ENCODE results near the gene PALLD. TPM values are rescaled to one million over a fixed set of nuclear protein-coding genes. Genes with fewer than 3 reads are reported as not detected.

The PALLD gene
- total RNA-seq, 1 donor from 2014 or later, result 8.6 TPM

DNA sequence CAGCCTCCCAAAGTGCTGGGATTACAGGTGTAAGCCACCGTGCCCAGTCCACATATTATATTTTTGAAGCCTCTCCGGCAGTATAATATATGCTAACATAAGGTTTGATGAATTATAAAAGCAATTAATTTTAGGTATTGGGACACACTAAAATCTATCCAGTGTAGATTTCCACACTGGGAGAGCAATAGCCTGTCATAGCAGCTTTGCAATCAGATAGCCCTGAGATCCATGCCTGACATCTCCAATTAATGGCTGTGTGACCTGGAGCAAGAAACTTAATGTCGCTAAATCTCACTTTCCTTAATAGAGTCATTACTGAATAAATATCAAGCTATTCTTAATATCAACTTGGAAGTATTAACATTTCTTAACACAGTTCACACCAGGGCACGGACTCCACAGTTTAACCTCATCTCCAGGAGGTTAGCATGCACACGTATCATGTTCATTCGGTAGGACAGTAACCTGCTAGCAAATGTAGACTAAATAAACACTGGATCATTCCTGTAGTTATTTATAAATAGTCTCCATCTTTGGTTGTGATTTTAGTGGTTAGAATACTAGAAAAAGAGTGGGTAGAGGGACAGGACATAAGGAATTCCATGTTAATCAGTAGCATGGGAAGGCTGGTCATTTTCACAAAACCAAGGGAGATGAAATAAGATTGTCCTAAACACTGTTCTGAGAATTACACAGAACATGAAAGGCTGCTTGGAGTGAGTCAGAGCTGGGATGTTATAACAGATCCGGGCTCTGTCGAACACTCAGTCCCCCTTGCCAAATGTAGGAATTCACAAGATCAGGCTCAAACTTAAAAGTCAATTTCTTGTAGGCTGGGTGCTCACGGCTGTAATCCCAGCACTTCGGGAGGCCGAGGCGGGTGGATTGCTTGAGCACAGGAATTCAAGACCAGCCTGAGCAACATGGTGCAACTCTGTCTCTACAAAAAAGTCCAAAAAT lies 254.7 kb downstream of the PALLD start:
- intact Hi-C loops (cut with micrococcal nuclease), result no loop called here

DNA sequence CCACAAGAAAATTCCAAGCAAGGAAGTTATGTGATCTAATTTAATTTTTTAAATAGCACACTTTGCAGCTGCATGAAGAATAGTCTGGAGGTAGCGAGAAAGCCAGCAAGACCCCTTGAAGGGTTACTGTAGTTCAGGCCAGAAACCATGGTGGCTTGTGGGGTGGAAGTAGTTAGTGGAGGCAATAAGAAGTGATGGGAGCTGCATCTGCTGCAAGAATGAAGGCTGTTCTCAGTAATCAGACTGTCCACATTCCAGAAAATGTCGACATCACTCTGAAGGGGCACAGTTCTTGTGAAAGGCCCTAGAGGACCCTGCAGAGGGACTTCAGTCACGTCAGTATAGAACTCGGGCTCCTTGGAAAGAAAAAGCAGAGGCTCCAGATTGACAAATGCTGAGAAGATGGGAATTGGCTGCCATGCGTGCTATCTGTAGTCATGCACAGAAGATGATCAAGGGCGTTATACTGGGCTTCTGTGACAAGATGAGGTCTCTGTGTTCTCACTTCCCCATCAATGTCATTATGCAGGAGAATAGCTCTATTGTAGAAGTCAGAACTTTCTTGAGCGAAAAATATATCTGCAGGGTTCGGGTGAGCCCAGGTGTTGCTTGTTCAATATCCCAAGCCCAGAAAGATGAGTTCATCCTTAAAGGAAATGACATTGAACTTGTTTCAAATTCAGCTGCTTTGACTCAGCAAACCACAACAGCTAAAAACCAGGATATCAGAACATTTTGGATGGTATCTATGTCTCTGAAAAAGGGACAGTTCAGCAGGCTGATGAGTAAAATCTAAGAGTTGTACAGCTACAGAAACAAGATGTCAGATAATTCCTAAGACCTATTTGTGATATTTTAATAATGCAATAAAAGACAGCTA lies 259.0 kb downstream of the PALLD start:
- intact Hi-C loops (cut with micrococcal nuclease), result no loop called here

DNA sequence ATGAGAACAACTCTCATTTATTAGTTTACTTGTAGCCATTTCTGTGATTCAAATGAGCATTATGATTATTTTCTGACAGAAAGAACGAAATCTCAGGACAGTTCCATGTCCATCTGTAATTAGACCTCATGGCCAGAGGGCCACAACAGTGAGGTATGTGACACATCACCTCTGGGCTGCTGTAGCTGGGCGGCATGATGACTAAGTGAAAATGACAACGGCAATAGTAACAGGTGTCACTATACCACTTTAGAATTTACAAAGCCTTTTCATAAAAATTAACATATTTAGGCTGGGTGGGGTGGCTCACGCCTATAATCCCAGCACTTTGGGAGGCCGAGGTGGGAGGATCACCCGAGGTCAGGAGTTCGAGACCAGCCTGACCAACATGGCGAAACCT lies 260.6 kb downstream of the PALLD start:
- intact Hi-C loops (cut with micrococcal nuclease), result no loop called here

DNA sequence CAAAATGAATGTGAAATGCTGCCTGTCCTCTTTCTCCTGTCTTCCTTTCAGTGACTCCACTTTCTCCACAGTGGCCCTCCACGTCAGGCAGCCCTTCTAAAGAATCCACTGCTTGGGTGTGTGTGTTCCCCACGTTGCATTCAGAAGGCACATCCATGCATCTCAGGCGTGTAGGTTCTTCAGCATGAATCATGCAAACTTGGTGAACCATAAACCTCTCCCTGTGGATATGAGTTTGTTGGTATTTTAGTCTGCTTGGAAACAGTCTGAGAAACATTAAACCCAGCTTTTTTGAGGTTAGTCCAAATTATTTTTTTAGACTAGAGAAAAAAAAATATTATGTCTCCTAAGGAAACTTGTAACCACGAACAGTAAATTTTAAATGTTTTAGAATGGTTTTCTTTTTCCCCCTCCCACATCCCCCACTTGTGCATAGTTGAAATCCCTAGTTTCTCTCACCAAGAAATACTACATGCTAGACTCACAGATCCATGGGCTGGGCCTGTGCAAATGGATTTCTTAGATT lies 261.6 kb downstream of the PALLD start:
- intact Hi-C loops (cut with micrococcal nuclease), result no loop called here

DNA sequence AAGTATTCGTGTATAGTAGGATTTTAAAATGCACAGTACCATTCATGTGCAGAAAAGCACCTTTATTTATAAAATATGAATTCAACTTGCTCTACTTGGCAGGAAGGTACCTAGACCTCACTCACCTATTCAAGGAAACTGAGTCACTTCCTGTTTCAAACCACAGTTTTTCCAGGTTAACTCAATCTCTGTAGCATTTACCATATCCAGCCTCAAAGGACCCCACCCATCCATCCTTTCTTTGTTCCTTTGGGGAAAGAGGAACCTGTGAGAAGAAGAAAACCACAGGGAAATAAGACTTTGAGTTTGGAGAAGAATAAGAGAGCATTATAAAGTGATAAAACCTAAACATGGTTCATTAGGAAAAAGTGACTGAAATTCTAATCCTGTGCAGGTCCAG lies 262.5 kb downstream of the PALLD start:
- intact Hi-C loops (cut with micrococcal nuclease), result no loop called here

DNA sequence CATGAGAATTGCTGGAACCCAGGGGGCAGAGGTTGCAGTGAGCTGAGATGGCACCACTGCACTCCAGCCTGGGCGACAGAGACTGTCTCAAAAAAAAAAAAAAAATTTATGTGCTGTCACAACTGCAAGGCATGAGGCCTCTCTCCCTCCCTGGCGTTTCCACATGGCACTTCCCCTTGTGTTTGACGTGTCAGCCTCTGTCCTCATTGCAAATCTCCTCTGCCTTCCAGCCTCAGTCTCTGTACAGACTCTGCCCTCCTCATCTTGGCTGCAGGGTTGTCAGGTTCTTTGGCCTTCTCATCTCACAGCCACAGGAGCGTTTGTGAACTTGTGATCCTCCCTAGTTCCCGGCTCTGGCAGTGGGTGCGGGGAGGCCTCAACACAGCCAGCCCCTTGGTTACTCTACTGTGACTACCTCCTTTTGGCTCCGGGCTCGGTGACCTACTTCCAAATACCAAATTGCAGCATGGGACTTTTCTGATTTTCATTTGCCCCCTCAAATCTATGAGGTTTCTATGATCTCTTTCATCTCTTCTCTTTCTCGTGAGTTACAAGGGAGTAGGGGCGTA lies 263.2 kb downstream of the PALLD start:
- intact Hi-C loops (cut with micrococcal nuclease), result no loop called here

DNA sequence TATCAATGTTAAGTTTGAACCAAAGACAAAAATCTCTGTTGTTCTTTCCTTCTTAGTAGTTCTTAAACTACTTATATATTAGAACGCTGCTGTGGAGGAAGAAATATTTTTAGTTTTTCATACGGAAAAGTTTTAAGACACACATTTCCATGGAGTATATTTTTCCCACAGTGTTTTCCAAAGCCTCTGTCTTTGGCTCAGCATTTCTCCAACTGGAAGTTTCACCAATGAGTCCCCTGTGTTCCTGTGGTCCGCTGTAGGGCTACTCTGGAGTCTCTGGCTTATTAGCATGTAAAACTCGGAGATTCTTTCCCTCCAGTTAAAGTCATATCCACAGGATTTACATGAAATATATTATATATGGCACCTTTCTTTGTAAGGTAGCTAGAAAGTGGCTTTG lies 264.2 kb downstream of the PALLD start:
- intact Hi-C loops (cut with micrococcal nuclease), result no loop called here

DNA sequence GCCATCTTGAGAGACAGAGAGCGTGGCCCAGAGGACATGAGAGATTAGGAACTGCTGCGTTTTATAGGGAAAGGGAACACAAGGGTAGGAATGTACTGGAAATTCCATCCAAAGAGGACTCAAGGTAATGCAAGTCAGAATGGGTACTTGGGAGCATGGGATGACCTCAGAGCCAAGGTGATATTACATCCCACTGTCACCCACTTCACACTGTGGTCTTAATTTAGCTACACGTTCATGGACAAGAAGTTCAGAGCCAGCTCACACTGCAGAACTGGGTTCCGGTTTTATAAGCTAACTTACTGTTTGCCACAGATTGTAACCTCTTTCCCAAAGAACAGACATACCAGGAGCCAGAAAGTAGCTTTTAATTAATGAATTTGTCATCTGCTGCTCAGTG lies 268.5 kb downstream of the PALLD start:
- intact Hi-C loops (cut with micrococcal nuclease), result no loop called here

DNA sequence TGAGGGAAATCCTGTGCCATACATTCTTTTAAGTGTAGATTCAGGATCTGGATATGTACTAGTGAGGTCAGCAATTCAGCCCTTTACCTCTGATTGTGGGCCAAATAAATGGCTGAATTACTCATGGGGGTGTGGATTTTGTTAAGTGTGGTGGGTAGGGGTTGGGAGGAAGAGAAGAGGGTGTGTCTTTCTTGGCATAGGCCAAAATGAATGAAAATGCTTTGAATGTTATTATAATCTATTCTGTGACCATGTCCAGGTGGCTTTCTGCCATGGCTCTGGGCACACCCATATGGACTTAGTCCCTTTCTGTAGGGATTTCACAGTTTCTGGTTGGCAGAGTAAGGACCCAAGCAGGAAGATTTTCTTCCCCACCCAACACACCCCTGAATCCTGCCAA lies 268.9 kb downstream of the PALLD start:
- intact Hi-C loops (cut with micrococcal nuclease), result no loop called here

DNA sequence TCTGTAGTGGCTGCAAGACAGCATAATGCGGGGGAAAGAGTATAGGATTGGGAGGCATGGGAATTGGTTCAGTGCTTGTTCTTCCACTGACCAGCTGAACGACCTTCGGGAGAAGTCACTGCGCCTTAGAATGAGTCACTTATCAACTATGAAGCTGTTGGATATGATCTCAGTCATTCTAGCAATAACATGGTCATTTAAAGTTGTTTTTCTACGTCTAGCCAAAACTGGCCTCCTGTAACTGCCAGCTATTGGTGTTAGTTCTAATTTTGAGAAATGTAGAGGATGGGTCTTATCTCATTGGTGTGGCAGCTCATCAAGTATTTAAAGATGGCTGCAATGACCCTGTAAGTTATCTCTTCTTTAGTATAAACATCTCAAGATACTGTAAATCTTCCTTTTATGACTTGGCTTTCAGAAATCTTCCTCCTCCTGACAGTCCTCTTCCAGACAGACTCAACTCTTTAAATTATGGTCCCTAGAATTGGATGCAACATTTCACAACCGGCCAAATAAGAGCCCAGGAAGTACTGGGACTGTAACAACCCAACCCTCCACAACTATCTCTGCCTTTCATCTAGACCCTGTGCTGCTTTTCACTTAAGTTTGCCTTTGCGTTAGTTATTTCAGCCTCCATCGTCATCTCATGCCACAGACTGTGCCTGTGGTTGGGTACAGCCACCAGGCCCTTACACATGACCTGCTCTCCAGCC lies 269.9 kb downstream of the PALLD start:
- intact Hi-C loops (cut with micrococcal nuclease), result no loop called here

DNA sequence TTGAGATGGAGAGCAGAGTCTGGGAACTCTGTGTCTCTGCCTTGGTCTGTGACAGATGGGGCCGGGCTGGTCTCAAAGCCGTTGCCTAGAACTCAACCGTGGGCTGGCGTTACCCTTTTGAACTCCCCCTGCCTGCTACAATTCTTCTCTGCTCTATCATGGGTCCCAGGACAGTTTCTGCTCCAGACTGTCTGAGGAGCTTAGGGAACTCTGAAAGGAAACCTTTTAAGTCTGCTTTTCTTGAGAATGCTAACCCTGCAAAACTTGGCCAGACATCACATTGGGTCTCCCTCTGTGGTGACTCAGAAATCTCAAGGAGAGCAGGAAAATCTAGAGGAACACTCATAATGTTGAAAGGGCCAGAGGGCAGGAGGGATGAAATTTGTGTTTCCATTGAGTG lies 272.6 kb downstream of the PALLD start:
- intact Hi-C loops (cut with micrococcal nuclease), result no loop called here

DNA sequence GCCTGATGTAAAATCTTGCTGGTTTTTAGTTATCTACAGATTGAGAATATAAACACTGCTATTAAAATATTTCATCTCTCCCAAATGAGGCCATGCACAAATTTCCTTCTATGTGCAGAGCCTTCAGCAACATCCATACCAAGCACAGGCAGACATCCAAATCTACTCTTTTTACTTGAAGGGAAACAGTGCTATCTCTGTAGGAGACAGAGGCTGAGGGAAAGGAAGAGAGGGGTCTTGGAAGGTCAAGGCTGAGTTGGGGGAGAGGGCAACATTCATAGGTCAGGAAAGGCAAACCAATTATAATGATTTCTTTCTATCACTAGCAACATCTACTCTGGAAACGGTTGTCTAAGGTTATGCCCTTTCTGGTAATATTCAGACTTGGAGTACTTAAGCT lies 273.0 kb downstream of the PALLD start:
- intact Hi-C loops (cut with micrococcal nuclease), result no loop called here

DNA sequence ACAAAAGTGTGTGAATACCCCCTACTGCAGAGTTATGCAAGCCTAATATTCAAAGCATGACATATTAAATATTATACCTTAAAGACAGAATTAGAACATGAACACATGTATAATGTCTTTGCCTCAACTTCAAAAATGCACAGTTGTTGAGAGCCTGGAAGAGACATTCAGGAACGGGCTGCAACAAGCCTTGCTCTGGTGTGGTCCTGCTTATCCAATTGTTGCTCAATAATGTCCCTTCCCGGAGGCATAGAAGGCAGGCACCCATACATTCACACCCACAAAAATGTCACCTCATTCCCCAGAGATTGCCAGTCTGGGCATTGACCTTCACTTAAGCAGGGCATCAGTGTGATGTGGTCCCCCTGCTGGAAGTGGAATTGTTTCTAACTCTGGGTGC lies 274.4 kb downstream of the PALLD start:
- intact Hi-C loops (cut with micrococcal nuclease), result no loop called here

DNA sequence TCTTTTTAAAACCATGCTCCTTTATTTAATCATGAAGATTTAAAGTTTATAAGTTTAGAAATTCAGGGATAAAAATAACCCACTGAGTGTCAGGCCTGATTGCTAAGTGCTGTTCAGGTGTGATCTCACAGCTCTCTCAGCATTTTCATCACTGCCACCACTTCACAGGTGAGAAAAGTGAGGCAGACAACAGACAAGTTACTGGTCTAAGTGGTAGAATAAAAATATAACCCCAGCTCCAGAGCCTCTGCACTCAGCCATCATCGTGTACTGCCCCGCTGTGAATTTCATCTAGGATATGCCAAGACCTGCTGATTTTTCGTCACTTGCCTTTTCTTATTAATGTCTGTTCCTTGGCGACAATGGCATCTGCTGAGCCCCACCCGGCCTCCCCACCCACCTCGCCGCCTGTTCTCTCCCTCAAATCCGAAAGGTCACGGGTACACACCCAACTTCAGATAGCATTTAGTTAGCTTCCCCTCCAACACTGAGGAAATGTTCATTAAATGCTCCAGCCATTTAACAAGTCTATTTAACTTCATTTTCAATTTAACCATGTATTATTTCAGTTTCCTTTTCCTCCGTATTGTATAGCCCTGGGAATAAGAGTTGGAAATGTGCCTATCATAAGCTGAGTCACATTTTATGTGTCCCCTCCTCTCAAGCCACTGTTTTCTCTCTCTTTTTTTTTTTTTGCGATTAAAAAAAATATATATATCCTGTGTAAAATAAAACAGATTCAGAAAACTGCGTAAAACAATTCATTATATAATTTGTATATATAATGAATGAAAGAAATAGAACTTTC lies 276.7 kb downstream of the PALLD start:
- intact Hi-C loops (cut with micrococcal nuclease), result no loop called here

DNA sequence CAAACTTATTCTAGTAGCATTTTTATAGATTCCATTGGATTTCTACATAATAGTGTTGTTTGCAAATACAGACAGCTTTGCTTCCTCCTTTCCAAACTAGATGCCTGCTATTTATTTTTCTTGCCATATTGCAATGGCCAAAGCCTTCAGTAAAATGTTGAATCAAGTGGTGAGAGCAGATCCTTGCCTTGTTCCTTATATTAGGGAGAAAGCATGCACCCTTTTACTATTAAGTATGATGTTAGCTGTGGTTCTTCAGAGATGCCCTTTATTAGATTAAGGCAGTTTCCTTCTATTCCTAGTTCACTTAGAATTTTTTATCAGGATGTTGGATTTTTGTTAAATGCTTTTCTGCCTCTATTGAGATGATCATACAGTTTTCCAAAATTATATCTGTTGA lies 279.5 kb downstream of the PALLD start:
- intact Hi-C loops (cut with micrococcal nuclease), result no loop called here

DNA sequence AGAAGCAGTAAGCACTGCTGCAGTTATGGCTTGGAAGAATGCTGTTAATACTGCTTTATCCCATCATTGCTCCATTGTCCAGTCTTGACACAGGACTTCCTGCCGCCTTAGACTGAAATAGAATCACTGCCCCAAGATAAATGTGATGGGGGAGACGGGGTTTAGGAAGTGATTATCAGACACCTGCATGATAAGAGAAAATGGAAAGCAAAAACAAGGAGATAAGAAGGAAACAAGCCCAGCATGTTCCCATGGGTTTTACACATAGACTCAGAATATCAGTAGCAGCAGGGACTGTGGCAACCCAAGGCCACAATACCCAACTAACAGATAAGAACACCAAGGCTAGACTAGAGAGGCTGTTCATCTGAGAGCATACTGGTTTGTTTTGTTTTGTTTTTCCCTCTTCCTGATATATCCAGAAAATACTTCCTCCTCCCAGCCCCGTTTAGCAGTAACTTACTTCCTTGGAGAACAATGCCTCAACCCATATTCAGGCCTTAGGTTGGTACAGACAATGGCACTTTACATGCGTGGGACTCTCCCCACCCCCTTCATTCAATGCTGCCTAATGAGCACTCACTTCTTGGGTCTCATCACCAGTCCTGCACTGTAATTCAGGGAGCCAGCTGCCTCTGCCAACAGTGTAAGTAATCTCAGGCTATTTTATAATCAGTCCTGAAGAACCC lies 280.6 kb downstream of the PALLD start:
- intact Hi-C loops (cut with micrococcal nuclease), result no loop called here

DNA sequence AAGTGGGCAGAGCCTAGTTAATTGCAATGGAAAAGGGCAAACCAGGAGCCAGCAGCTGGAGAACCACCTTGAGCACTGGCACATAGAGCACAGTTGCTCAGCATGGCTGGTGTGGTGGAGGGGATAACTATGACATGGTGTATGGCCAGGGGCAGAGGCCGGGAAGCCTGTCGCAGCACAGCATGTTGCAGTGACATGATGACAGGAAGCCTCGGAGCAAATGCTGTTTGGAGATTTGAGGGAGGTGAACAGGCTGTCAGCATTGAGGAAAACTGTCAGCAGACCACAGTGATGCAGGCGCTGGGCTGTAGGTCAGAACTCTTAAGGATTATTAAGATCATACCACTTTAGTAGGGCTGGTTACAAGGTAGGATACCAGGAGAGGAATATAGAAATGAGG lies 284.5 kb downstream of the PALLD start:
- intact Hi-C loops (cut with micrococcal nuclease), result no loop called here

DNA sequence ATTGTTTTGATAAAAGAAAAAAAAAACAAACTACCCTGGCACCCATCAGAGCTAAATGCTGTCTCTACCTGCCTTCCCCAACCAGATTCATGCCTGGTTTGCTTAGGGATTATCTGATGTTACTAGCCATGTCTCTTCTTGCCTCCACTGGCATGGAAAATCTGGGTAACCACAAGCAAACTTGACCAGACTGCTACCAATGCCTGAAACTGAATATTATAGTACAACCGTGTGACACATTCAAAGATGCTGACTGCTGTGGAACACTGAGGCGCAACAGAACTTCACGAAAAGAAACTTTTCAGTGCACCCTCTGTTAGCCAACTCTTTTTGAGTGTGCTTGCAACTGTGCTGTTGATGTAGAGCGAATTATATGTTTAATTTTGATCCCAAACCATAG lies 285.1 kb downstream of the PALLD start:
- intact Hi-C loops (cut with micrococcal nuclease), result no loop called here

DNA sequence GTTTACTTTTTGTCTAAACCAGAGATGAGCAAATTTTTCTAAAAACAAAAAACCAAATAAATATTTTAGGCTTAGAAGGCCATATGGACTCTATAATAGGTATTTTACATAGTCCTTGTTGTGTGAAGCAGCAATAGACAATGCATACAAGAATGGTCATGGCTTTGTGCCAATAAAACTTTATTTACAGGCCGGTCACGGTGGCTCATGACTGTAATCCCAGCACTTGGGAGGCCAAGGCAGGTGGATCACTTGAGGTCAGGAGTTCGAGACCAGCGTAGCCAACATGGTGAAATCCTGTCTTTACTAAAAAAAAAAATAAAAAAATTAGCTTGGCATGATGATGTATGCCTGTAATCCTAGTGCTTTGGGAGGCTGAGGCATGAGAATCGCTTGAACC lies 285.6 kb downstream of the PALLD start:
- intact Hi-C loops (cut with micrococcal nuclease), result no loop called here

Data from T-helper 2 cell treated with Interferon-gamma antibody and Interleukin-4, amounts not matched to agents 100 ng/mL and 5 ng/mL, for 36 hours (primary cell).